Measurements from ENCODE around the gene RAB34.
A peak's percentile ranks its signal among the peaks of the same experiment; 100 is the strongest.

RAB34 gene

DNA sequence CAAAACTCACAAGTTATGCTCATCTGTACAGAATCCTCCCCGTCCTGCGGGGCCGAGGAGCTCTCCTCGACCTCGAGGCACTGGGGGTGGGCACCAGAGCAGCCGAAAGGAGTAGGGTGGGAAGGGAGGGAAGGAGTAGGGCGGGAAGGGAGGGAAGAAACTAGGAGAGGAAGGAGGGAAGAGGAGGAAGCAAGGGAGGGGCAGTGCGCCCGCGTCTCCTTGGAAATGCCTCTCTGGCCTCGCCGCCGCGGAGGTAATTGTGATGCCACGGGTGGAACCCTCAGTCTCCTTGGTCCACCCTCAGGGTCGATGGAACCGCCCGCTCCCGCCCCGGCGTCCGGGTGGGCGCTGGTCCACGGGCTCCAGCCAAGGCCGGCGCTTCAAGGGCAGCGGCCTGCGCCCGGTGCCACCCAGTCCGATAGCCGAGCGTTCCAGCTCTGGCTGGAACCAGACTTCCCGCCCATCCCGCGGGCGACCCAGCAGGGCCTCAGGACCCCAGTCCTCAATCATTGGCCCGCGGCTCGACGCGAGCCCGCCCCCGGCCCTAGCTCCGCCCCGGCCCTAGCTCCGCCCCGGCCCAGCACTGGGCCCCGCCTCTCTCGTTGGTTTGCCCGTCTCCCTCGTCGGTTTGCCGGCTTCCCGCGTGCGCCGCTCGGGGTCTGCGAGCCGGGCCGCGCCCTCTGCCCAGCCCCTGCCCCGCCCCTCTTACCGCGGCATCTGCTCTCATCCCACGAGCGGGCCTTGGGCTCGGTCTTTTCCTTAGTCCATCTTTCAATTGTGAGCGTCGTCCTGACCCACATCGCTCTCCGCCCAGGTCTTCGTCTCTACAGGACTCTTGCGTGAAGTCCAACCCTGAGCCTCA lies 6.6 kb downstream of the RAB34 start:
- TF ChIP-seq, protein P1, sequence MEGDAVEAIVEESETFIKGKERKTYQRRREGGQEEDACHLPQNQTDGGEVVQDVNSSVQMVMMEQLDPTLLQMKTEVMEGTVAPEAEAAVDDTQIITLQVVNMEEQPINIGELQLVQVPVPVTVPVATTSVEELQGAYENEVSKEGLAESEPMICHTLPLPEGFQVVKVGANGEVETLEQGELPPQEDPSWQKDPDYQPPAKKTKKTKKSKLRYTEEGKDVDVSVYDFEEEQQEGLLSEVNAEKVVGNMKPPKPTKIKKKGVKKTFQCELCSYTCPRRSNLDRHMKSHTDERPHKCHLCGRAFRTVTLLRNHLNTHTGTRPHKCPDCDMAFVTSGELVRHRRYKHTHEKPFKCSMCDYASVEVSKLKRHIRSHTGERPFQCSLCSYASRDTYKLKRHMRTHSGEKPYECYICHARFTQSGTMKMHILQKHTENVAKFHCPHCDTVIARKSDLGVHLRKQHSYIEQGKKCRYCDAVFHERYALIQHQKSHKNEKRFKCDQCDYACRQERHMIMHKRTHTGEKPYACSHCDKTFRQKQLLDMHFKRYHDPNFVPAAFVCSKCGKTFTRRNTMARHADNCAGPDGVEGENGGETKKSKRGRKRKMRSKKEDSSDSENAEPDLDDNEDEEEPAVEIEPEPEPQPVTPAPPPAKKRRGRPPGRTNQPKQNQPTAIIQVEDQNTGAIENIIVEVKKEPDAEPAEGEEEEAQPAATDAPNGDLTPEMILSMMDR (IDR thresholded peaks at IDR 0.05; ENCODE audit: insufficient read depth, low read depth, low read length, missing control alignments) = no peak
- DNase-seq (ENCODE audit: low read depth) = peak; percentile 82
- H3K4me3 ChIP-seq (ENCODE audit: low read length) = peak overlapping the region; percentile 57

DNA sequence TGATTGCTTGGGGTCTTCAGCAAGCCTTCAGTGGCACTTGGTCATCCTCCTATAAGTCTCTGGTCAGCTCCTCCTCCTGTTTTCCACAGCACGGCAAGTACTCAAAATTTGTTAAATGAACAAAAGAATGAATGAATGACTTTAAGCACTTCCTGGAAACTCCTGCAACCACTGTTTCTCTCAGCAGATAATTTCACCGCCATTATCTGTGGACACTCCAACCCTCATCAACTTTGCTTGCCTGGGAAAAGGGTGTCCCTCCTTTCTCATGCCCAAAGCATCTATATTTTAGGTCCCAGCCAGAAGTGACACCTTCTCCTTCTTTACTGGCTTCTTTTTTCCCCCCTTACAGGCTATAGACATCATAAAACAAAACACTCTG lies 10.3 kb downstream of the RAB34 start:
- no peak overlapping the region for H3K4me3 ChIP-seq (ENCODE audit: low read length)
- DNase-seq (ENCODE audit: low read depth) = no peak
- TF ChIP-seq, protein P1 (IDR thresholded peaks at IDR 0.05; ENCODE audit: insufficient read depth, low read depth, low read length, missing control alignments) = no peak

DNA sequence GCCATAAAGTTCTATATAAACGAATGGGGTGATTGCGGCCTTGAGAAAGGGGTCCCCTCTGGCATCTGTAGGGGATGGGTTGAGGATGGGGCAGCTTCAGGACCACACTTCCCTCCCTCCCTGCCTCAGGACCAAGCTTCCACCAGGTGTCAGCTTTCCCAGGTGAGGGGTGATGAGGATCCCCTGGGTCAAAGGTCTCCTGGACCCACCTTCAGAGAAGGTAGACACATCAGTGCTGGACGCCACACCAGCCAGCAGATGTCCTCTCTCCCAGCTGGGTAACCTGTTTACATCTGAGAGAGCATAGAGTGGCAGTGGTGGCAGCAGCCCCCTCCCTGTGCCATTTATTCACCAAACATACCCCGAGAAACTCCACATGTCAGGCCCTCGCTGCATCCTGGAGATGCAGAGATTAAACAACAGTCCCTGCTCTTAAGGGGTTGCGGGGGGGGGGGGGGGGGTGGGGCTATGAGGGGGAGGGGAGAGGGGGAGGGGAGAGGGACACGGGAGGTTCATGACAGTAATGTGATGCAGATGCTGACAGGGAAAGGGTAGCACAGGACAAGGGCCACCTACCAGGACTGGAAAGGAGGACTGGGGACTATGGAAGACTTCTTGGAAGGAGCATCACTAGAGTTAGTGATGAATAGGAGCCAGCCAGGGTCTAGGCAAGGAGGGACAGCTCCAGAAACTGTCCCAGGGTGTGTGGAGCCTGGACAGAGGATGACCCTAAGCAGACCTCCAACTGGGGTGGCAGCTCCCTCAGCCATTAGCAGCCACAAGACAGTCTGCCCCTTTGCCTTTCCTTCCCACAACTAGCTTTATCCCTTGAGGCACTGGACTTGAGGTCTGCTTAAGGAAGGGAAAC lies 11.0 kb downstream of the RAB34 start:
- no peak overlapping the region for H3K4me3 ChIP-seq (ENCODE audit: low read length)
- no peak for DNase-seq (ENCODE audit: low read depth)
- TF ChIP-seq, protein P1 (IDR thresholded peaks at IDR 0.05; ENCODE audit: insufficient read depth, low read depth, low read length, missing control alignments) = no peak

DNA sequence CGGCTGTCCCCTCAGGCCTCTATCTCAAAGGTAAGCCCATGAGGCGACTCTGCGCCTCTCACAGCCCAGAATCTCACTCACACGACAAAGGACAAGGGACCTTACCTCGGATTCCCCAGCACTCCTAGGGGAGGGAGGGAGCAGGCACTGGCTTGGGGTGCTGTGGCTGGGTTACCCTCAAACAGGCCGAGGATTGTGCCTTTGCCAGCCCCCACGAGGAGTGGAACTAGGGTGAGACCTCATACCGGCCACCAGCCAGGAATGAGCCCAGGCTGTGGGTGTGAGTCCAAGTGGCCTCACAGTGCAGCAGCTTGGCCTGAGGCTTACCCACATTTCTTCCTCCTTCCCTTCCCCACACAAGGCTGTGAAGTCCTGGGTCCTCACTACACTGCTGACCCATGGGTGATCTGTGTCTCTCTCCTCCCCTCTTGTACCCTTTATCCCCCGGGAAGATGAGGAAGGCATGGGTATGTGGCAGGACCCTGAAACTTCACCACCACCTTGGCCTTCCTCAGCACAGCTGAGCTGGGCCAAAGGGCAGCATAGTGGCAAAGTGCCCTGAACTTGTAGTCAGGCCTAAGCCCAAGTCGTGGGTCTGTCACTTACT lies 11.8 kb downstream of the RAB34 start:
- DNase-seq (ENCODE audit: low read depth) = no peak
- TF ChIP-seq, protein P1 (IDR thresholded peaks at IDR 0.05; ENCODE audit: insufficient read depth, low read depth, low read length, missing control alignments) = no peak
- no peak overlapping the region for H3K4me3 ChIP-seq (ENCODE audit: low read length)

DNA sequence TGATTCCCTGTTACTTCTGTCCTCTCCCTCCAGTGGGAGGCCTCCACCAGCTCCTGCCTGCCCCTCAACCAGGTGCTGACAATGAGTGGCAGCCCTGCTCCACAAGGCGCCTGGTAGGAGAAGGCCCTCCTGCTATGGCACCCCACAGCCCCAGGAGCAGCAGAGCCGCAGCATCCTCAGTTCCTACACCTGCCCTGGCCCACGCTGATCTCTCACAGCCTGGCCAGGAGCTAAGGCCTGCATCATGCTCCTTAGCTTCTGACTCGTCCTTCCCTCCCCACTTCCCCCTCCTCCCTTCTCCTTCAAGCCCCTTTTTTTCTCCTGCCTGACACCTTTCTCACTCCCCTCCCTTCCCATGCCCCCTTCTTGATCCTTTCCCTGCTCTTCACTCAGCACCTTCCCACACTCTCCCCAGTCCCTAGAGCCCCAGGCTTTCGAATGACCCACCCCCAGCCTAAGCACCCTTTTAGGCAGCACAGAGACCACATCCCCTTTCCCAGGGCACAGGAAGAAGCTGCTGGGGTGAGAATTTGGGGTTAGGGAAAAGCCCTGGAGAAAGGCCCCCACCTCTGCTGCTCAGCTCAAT lies 12.5 kb downstream of the RAB34 start:
- no peak overlapping the region for H3K4me3 ChIP-seq (ENCODE audit: low read length)
- TF ChIP-seq, protein P1 (IDR thresholded peaks at IDR 0.05; ENCODE audit: insufficient read depth, low read depth, low read length, missing control alignments) = no peak
- no peak for DNase-seq (ENCODE audit: low read depth)

DNA sequence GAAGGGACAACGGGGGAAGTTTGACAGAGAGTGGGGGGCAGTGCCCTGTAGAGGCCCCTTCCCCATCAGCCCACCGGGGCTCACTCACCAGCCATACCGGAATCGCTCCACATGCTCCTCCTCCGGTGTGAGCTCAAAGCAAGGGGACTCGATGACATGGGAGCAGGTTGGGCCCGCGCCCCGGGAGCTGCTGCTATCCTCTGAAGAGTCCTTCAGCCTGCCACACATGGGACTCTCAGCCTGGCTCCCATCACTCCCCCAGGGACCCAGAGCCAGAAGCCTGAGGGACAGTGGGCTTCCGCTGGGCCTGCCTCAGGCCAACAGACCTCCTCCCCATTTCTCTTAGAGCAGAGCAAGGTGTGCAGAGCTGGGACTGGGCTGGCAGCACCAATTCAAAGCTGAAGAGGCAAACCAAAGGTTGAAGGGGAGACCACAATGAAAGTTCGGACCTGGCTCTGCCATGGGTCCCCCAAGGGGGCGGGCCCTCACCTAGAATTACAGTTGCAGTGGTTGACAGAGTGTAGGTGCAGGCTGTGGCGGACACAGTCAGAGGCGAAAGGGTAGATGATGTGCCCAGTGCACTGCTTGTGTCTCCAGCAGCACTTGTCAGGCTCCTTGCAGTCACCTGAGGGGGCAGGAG lies 13.3 kb downstream of the RAB34 start:
- TF ChIP-seq, protein P1 (IDR thresholded peaks at IDR 0.05; ENCODE audit: insufficient read depth, low read depth, low read length, missing control alignments) = no peak
- no peak for DNase-seq (ENCODE audit: low read depth)
- H3K4me3 ChIP-seq (ENCODE audit: low read length) = no peak overlapping the region

Measured in epithelial cell of esophagus (primary cell).